A549 (cell line): ENCODE measurements around the gene PCNT.

Experiments used
- CTCF ChIP-seq: fragments of >200 bp; sonication (Bioruptor Twin); formaldehyde crosslinking; IDR thresholded peaks from 3 replicates; pipeline ENCODE4 v1.5.1; 2016
- EHMT2 ChIP-seq: fragments of 200-600 bp; sonication (generic); IDR thresholded peaks from 2 replicates; pipeline ENCODE4 v1.6.1; 2016; ENCODE audit warnings: antibody characterized with exemption, low read depth, mild to moderate bottlenecking, moderate library complexity
- ESRRA ChIP-seq: fragments of 150-350 bp; IDR thresholded peaks from 2 replicates; pipeline ENCODE4 v1.6.1; 2014; ENCODE audit warnings: mild to moderate bottlenecking, low read length, borderline replicate concordance
- HDAC2 ChIP-seq: fragments of 200-600 bp; sonication (generic); IDR thresholded peaks from 2 replicates; pipeline ENCODE4 v1.6.1; 2016
- JUN ChIP-seq, 2 experiments: fragments of >200 bp; sonication (Bioruptor Twin); formaldehyde crosslinking; IDR thresholded peaks; 2 replicates in 1 of 2; 3 replicates in 1 of 2; pipeline ENCODE4 v1.6.1; 2016 to 2017
- KDM1A ChIP-seq: fragments of 200-600 bp; sonication (generic); IDR thresholded peaks from 2 replicates; pipeline ENCODE4 v1.6.1; 2016; ENCODE audit warnings: low read depth, mild to moderate bottlenecking
- MAZ ChIP-seq: fragments of 150-350 bp; IDR thresholded peaks from 2 replicates; pipeline ENCODE4 v1.6.1; 2014; ENCODE audit warnings: antibody characterized with exemption, low read depth, low read length, borderline replicate concordance
- PBX3 ChIP-seq: IDR thresholded peaks from 2 replicates; pipeline ENCODE4 v1.6.1; 2012
- POLR2A ChIP-seq: IDR thresholded peaks from 2 replicates; pipeline ENCODE4 v1.6.1; 2012; ENCODE audit warnings: mild to moderate bottlenecking, low read length
- RFX5 ChIP-seq: fragments of 450-650 bp; IDR thresholded peaks from 2 replicates; pipeline ENCODE4 v1.7.1; 2014; ENCODE audit warnings: antibody characterized with exemption, mild to moderate bottlenecking, moderate library complexity
- SMC3 ChIP-seq: fragments of >200 bp; sonication (Bioruptor Twin); formaldehyde crosslinking; IDR thresholded peaks from 3 replicates; pipeline ENCODE4 v1.6.1; 2018; ENCODE audit warnings: inconsistent platforms

DNA sequence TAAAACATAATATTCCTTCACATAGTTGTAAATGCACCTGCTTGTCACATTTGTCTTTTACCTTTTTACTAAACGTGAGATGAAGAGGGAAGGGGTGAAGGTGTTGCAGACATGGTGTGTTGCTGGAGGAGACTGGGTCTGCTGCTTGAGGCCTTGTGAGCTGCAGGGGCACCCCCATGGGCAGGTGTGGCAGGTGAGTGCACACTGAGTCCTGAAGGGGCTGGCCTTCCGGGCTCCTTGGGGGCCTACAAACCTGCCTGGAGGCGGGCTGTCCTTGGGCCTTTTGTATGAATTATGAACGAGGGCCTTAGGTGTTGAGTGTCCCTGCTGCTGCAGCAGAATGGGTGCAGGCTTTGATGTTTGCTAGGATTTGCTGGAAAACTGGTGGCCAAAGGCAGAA, 3.8 kb downstream of the PCNT start:
- TF ChIP-seq CTCF (no peak), HDAC2 (no peak), JUN (IDR thresholded peaks at IDR 0.05) (no peak), PBX3 (no peak), RFX5 (no peak), SMC3 (no peak), POLR2A (no peak), EHMT2 (no peak), KDM1A (no peak), ESRRA (no peak), MAZ (no peak)
